ENCODE data around the gene ARHGEF2. TPM values are rescaled to one million over a fixed set of nuclear protein-coding genes. Genes with fewer than 3 reads are reported as not detected.

The ARHGEF2 gene
- total RNA-seq (2014; rRNA removed; shearing (Covaris generic)) (78.8 and 106 TPM in 2 replicates), total RNA-seq (2022) (133 and 139 TPM in 2 replicates), Bru-seq, nascent RNA (percentile 73 among the genes with signal in this experiment), BruChase-seq, experiment 1, labeled RNA remaining after a 6-hour chase (percentile 83 among the genes with signal in this experiment), BruChase-seq, experiment 2, labeled RNA remaining after a 2-hour chase (percentile 84 among the genes with signal in this experiment)
- long read RNA-seq, full-length matches to known transcripts: 1 of 17 reads
- long read RNA-seq, partial matches to known transcripts: 6 of 17 reads
- long read RNA-seq, other reads (novel, unspliced or antisense): 10 of 17 reads

GRCh38 chr1:155978325-155978972 lies at the start of gene ARHGEF2:
ARHGEF2 (minus strand) TSS chr1:155978547; CDS start chr1:155978427, 120 bp downstream.
- H3K4me3 ChIP-seq (ENCODE audit: low read depth, low read length, poor library complexity, severe bottlenecking): peak within 1 kb of the TSS; percentile 85
- no TSS peak for BruUV-seq (replicated peaks)
- peak within 1 kb of the TSS; percentile 94 for H3K4me2 ChIP-seq (ENCODE audit: low read length)
- H3K9me2 ChIP-seq (ENCODE audit: insufficient read depth, low read length): no peaks in the 10 kb centered on the region
- H3K27ac ChIP-seq (ENCODE audit: low read depth, low read length, poor library complexity, severe bottlenecking): peak within 1 kb of the TSS; percentile 94
- H3K9me3 ChIP-seq (ENCODE audit: low read length): no peaks in the 10 kb centered on the region
- H2AFZ ChIP-seq (ENCODE audit: low read length): no peak within 1 kb of the TSS
- peaks cover 22% of the 10 kb centered on the region for H4K20me1 ChIP-seq (ENCODE audit: insufficient read depth, low read length)
- intact Hi-C loops (cut with micrococcal nuclease; ENCODE audit: unreplicated experiment): loop anchor here (2.0 kb wide), 1 partner anchor 40 kb away; no protein-coding TSS in a partner anchor
- ChIA-PET POLR2A (interaction anchor here (0.6 to 4.2 kb wide), 13 partner anchors 11 to 96 kb away, joined by 3 to 34 read pairs (median 5); partner anchors contain the start of gene KHDC4), CTCF (ENCODE audit: unreplicated experiment) (interaction anchor here (0.6 to 1.6 kb wide), 6 partner anchors 11 to 36 kb away, joined by 3 to 8 read pairs (median 4); no protein-coding TSS in a partner anchor)
- H3K4me1 ChIP-seq (ENCODE audit: insufficient read depth, low read length, poor library complexity, severe bottlenecking): peaks cover 68% of the 10 kb centered on the region
- H3K36me3 ChIP-seq (ENCODE audit: insufficient read depth, low read length): peaks cover 33% of the 10 kb centered on the region
- H3K79me2 ChIP-seq (ENCODE audit: insufficient read depth, low read depth, low read length): peaks cover 89% of the 10 kb centered on the region
- DNase-seq (ENCODE audit: low spot score): peak; percentile 94
- TF ChIP-seq EZH2phosphoT487 (IDR thresholded peaks at IDR 0.05; ENCODE audit: borderline replicate concordance, low read depth, low read length) (no peak), CTCF (conservative IDR thresholded peaks at IDR 0.05; ENCODE audit: low read length) (peak; percentile 70)

GRCh38 chr1:156026588-156026987 lies 48.2 kb upstream of the ARHGEF2 start:
- no peak for TF ChIP-seq CTCF (conservative IDR thresholded peaks at IDR 0.05; ENCODE audit: low read length)
- no peak for TF ChIP-seq EZH2phosphoT487 (IDR thresholded peaks at IDR 0.05; ENCODE audit: borderline replicate concordance, low read depth, low read length)
- Histone ChIP-seq H3K4me2 (ENCODE audit: low read length) (no peak overlapping the region), H3K27ac (ENCODE audit: low read depth, low read length, poor library complexity, severe bottlenecking) (no peak overlapping the region), H3K36me3 (ENCODE audit: insufficient read depth, low read length) (no peaks in the 10 kb centered on the region), H3K4me1 (ENCODE audit: insufficient read depth, low read length, poor library complexity, severe bottlenecking) (no peaks in the 10 kb centered on the region), H3K9me3 (ENCODE audit: low read length) (no peaks in the 10 kb centered on the region), H3K9me2 (ENCODE audit: insufficient read depth, low read length) (no peaks in the 10 kb centered on the region), H2AFZ (ENCODE audit: low read length) (no peak overlapping the region), H3K79me2 (ENCODE audit: insufficient read depth, low read depth, low read length) (no peaks in the 10 kb centered on the region), H4K20me1 (ENCODE audit: insufficient read depth, low read length) (no peaks in the 10 kb centered on the region), H3K4me3 (ENCODE audit: low read depth, low read length, poor library complexity, severe bottlenecking) (no peak overlapping the region)
- intact Hi-C loops (cut with micrococcal nuclease; ENCODE audit: unreplicated experiment): no loop called here
- DNase-seq (ENCODE audit: low spot score): no peak
- ChIA-PET CTCF (ENCODE audit: unreplicated experiment) (no interaction called here), POLR2A (no interaction called here)
- BruUV-seq (replicated peaks): no TSS peak
